HG03469 (cell line): Measurements from ENCODE around the gene BPGM.
A peak's percentile ranks its signal among the peaks of the same experiment; 100 is the strongest.

ENCODE experiments used
- ATAC-seq: cut with Tn5 transposase; IDR thresholded peaks from one replicate; pipeline ENCODE4 v1.9.1; 2021; ENCODE audit warnings: mild to moderate bottlenecking, moderate library complexity, moderate number of reproducible peaks; ENCODE audit not compliant: unreplicated experiment

BPGM gene

GRCh38 chr7:134646425-134647305 lies at the start of gene BPGM:
TSS of gene BPGM (plus strand) at chr7:134646853. CDS start at chr7:134661508, 14,655 bp downstream.
- ATAC-seq, result peak; percentile 97

GRCh38 chr7:134599371-134599770 lies 47.3 kb upstream of the BPGM start:
- ATAC-seq, result no peak

DNA sequence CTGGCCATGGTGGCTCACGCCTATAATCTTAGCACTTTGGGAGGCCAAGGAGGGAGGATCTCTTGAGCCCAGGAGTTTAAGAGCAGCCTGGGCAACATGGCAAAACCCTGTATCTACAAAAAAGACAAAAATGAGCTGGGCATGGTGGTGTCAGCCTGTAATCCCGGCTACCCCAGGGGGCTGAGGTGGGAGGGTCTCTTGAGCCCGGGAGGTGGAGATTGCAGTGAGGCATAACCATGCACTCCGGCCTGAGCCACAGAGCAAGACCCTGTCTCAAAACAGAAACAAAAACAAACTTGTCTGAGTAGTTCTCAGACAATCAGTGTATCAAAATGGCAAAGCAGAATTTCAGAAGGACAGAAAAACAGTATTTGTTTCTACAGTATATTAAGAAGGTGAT lies 45.2 kb upstream of the BPGM start:
- ATAC-seq, result no peak

DNA sequence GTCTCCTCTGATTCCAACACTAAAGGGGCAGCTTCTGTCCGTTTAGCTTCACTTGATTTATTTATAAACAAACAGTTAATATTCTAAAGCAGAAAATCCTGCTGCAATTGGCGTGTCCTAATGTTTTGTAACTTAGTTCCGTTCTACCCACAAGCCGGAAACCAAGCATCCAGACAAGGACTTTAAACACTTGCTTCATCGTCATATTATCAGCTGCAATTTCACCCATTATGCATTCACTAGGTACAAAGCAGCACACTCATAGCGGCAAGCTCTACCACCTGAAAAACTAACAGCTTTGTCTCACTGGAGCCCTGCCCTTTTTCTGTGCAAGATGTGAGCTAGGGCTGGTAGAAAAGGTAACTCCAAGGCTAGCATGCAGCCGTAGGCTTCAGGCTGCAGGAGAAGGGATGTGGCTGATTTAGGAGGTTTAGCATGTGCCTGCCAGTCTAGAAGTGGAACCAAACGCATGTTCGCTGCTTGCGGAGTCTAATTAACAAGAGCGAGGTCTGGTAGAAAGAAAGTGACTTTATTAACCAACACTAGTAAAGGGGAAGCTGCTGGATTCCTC lies 43.7 kb upstream of the BPGM start:
- ATAC-seq, result no peak

- no peak for ATAC-seq
Observed at GRCh38 chr7:134605978-134606923, 40.4 kb upstream of the BPGM start.

GRCh38 chr7:134611611-134612151 lies 35.0 kb upstream of the BPGM start:
- ATAC-seq, result no peak

DNA sequence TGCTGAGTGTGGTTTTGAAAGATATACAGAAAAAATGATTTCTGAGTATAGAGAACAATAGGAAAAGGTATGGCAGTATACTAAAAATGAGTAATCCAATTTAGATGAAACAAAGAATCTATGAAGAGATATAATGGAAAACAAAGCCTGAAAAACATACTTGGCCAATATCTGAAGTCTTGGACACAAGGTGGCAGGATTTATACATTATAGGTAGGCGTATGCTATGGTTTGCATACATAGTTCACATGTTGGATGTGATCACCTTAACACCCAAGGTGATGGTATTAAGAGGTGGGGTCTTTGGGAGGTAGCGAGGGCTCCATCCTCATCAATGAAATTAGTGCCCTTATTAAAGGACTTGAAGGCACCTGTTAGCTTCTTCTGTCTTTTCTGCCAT lies 34.5 kb upstream of the BPGM start:
- no peak for ATAC-seq

DNA sequence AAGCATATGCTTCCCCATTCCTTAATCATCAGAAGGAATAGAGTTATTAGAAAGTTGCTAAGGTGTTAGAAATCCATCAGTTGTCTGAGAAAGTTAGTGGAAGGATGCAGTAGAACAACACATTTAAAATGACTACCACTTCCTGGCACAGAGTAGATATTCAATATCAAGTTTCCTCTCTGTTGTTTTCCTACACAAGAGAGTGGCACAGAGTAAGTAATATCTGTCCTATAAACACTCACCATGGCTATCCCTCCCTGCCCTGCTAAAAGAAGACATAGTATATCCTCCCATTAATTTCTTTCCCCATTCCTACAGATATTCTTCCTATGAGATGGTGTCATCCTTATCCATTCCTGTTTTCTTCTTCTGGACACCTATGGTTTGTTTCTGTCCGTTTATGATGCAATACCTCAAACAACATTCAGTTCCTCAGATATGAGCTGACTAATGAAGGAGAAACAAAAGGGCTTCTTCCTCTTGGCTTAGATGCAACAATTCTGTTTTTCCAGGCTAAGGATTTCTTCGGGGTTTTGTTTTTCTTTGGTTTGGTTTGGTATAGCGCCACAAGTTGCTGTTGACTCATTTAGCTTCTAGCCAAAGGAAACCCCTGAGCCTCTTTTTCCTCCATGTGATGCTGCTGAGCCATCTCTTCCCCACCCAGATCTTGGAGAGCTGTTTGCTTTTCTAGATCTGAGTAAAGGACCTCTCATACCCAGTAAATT lies 32.9 kb upstream of the BPGM start:
- no peak for ATAC-seq

- ATAC-seq, result no peak
Observed at GRCh38 chr7:134616611-134617010, 30.0 kb upstream of the BPGM start.

DNA sequence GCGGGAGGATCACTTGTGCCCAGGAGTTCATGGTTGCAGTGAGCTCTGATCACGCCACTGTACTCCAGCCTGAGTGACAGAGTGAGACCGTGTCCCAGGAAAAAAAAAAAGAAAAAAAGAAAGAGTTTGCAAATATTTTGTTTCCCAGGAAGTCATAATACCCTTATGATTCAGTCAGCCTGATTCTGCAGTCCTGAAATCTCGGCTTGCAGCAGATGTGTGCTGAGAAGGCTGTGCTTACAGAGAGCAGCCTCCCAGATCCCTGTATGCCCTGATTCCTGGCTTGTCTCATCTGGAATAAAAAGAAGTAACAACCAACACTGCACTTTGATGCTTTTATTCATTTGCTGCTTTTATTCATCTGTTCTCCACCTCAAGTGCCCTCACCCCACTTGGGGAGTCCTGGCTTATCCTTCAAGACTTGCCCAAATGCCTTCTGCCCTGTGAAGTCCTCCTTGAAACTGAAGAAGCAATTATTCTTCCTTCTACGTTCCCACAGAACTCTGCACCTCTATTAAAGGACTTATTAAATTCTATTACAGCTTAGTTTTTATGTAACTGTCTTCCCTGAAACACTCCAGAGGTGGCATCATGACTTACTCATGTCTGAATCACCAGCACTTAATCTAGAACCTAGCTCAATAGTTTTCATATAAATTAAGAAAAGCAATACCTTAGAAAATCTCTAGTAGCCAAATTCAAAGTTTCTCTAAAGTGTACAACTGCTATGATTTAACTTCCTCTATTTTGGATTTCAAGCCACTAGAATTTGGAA lies 27.7 kb upstream of the BPGM start:
- no peak for ATAC-seq

DNA sequence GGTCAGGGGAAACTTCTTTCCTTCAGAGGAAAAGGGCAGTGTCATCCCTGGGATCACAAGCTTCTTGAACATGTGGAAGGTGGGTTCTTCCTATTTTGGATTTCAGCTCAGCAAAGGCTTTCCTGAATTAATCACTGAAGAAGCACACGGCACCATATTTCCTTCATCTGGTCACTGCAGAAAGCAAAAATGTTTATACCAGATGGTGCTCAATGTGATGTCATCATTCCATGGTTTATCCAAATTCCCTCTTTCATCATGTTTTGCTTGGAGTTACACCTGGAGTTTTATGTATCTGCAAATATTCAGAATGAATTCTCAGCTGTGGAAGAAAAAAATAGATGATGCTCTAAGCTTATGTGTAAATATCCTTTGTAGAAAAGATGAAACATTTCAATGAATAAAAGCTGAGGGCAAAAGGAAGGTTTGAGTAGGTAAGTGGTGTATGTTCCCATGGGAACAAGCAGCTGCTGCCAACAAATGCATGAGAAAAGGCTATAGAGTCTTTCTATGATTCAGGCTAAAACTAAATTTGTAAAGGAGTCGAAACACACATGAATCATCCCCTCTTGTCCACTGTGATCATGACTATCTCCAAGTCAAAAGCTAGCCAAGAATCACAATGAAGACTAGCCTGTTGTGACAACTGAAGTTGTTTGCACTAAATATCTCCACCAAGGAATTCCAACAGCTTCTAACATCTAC lies 26.9 kb upstream of the BPGM start:
- no peak for ATAC-seq

- no peak for ATAC-seq
Observed at GRCh38 chr7:134622303-134622995, 24.2 kb upstream of the BPGM start.

DNA sequence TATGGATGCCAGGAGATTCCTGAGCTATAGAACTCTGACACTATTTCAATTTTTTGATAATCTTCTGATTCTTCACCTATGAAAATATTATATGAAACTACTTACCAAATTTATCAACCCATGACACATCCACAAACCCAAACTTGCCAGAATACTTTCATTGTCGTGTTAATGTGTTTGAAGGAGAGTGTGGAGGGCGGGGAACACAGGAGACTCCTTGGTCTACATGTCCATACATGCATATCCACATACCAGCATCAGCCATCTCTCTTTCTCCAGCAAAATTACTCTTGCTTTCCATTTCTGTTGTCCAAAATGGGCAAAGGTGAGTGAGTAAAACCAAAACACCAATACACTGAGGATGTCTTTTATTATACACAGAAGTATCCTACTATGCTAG lies 23.5 kb upstream of the BPGM start:
- ATAC-seq, result no peak

DNA sequence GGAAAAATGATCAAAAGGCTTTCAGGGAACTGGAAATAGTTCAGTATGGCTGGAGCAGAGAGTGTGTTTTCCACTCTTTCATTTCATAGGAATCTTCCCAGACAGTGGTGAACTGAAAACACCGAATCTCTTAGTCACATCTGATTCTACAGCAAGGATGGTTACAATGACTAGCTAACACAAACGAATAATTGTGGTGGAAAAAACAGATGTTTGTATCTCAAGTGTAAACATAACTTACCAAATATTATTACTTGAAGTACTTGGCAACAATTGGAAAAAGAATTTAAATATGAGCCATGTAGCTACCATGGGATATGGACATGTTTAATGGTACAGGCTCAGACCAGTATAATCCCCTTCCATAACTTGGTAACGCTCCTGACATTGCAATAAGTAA lies 21.1 kb upstream of the BPGM start:
- ATAC-seq, result no peak

- no peak for ATAC-seq
Observed at GRCh38 chr7:134627109-134627774, 19.4 kb upstream of the BPGM start.

DNA sequence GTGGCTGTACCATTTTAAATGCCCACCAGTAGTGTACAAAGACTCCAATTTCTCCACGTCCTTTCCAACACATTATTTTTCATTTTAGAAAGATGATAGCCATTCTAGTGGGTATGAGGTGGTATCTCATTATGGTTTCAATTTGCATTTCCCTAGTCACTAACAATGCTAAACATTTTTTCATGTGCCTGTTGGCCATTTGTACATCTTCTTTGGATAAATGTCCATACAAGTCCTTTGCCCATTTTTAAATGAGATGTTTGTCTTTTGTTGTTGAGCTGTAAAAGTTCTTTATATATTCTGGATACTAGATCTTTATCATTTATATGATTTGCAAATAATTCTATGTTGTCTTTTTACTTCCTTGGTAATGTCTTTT lies 18.9 kb upstream of the BPGM start:
- no peak for ATAC-seq

GRCh38 chr7:134629445-134629844 lies 17.2 kb upstream of the BPGM start:
- no peak for ATAC-seq

DNA sequence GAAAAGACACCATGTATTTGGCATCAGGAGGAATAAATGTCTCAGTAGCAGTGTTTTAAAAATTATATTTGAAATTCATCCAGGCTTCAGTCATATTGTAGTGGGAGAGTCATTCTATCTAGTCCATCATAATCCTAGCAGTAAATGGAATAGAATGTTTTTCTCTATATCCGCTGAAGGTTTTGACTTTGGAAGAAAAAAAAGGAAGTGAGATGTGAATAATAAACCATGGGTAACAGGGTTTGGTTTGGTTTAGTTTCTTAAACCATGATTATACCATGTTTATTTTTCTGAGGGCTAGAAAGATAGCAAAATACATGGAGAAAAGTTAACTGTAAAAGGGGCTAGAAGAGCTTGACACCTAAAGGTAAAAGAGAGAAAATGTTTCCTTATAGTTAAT lies 16.4 kb upstream of the BPGM start:
- no peak for ATAC-seq
